Muscle layer of duodenum (tissue), 2 donors: Measurements from ENCODE around the gene CXXC5.
"Not testable (repeated sequence)": the region's sequence is repeated elsewhere in the genome, so short reads cannot be mapped to it uniquely, and the experiment has no call there.

Experiments
- H3K27ac ChIP-seq: one replicate; pipeline ENCODE4 v1.7.0; 2013; ENCODE audit warnings: mild to moderate bottlenecking, low read length
- H3K27me3 ChIP-seq: one replicate; pipeline ENCODE4 v1.7.0; 2013; ENCODE audit warnings: low read depth, mild to moderate bottlenecking, control low read depth, low read length
- H3K36me3 ChIP-seq, 2 donors: one replicate each; pipeline ENCODE4 v1.7.0; 2013; ENCODE audit warnings: low read length in 2 of 2, control low read depth in 1 of 2, mild to moderate bottlenecking in 1 of 2; ENCODE audit not compliant: insufficient read depth in 2 of 2, control insufficient read depth in 1 of 2
- H3K4me1 ChIP-seq, 2 donors: one replicate each; pipeline ENCODE4 v1.7.0; 2013; ENCODE audit warnings: low read length in 2 of 2, mild to moderate bottlenecking in 2 of 2, control low read depth in 1 of 2, moderate library complexity in 1 of 2; ENCODE audit not compliant: insufficient read depth in 2 of 2, control insufficient read depth in 1 of 2
- H3K4me3 ChIP-seq, 2 donors: one replicate each; pipeline ENCODE4 v1.7.0; 2013; ENCODE audit warnings: low read length in 2 of 2, low read depth in 1 of 2, mild to moderate bottlenecking in 1 of 2
- H3K9me3 ChIP-seq, 2 donors: one replicate each; pipeline ENCODE4 v1.7.0; 2013; ENCODE audit warnings: low read length in 2 of 2, control low read depth in 1 of 2, mild to moderate bottlenecking in 1 of 2; ENCODE audit not compliant: control insufficient read depth in 1 of 2
- donor health status: healthy.

Gene CXXC5

DNA sequence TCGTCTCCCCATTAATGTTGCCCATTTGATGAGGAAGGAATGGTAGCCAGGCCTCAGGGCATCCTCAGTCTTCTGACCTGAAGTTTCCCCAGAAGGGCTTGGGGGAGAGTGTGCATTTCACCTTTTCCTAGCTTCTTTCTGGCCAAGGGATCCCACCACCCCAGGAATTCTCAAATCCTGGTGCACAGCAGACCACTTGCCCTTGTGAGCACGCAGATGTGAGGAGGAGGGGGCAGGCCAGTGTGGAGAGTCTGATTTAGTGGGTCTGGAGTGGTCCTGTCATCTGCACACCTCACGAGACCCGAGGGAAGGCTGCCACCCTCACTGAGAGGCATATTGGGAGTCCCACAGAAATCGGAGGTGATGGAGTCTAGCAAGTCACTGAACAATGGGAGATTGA lies 64.3 kb downstream of the CXXC5 start:
- peaks cover 0 to 37% of the 10 kb centered on the region in 2 donors for H3K4me1 ChIP-seq
- no peaks in the 10 kb centered on the region for H3K9me3 ChIP-seq
- no peak overlapping the region for H3K4me3 ChIP-seq
- no peaks in the 10 kb centered on the region for H3K36me3 ChIP-seq
- no peak overlapping the region for H3K27ac ChIP-seq
- peaks cover 6% of the 10 kb centered on the region for H3K27me3 ChIP-seq

DNA sequence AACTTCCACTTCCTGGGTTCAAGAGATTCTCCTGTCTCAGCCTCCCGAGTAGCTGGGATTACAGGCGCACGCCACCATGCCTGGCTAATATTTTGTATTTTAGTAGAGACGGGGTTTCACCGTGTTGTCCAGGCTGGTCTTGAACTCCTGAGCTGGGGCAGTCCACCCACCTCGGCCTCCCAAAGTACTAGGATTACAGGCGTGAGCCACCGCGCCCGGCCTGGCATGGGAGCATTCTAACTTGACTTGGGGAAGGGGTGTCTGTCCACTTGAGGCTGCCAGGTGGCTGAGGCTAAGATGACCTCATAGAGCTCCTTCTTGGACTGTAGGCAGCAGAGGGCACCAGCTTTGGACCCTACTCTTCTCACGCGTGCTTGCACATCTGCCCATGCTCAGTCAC lies 65.7 kb downstream of the CXXC5 start:
- H3K4me3 ChIP-seq, H3K9me3 ChIP-seq, H3K27ac ChIP-seq, H3K27me3 ChIP-seq, H3K36me3 ChIP-seq: not testable (repeated sequence)
- H3K4me1 ChIP-seq = peaks cover 0 to 32% of the 10 kb centered on the region in 2 donors

DNA sequence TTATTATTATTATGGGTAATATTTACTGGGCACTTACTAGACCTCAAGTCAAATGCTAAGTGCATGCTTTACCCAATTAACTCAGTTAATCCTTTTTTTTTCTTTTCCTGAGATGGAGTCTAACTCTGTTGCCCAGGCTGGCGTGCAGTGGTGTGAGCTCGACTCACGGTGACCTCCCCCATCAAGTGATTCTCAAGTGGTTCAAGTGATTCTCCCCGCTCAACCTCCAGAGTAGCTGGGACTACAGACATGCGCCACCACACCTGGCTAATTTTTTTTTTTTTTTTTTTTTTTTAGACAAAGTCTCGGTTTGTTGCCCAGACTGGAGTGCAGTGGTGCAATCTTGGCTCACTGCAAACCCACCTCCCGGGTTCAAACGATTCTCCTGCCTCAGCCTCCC lies 69.1 kb downstream of the CXXC5 start:
- H3K27me3 ChIP-seq = peaks cover 5% of the 10 kb centered on the region
- no peak overlapping the region for H3K4me3 ChIP-seq
- no peaks in the 10 kb centered on the region for H3K4me1 ChIP-seq
- H3K9me3 ChIP-seq = peaks cover 0 to 2% of the 10 kb centered on the region in 2 donors
- H3K27ac ChIP-seq = no peak overlapping the region
- no peaks in the 10 kb centered on the region for H3K36me3 ChIP-seq

DNA sequence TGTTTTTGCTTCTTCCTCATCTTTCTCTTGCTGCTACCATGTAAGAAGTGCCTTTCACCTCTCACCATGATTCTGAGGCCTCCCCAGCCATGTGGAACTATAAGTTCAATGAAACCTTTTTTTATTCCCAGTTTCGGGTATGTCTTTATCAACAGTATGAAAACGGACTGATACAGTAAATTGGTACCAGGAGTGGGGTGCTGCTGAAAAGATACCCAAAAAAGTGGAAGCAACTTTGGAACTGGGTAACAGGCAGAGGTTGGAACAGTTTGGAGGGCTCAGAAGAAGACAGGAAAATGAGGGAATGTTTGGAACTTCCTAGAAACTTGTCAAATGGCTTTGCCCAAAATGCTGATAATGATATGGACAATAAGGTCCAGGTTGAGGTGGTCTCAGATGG lies 70.3 kb downstream of the CXXC5 start:
- not testable (repeated sequence) for H3K36me3 ChIP-seq, H3K4me3 ChIP-seq, H3K4me1 ChIP-seq, H3K27ac ChIP-seq, H3K9me3 ChIP-seq, H3K27me3 ChIP-seq

DNA sequence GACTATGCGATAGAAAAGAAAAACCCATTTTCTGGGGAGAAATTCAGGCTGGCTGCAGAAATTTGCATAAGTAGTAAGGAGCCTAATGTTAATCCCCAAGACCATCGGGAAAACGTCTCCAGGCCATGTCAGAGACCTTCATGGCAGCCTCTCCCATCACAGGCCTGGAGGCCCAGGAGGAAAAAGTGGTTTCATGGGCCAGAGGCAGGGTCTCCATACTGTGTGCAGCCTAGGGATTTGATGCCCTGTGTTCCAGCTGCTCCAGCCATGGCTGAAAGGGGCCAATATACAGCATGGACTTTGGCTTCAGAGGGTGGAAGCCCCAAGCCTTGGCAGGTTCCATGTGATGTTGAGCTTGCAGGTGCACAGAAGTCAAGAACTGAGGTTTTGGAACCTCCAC lies 71.8 kb downstream of the CXXC5 start:
- H3K4me1 ChIP-seq, H3K27me3 ChIP-seq, H3K9me3 ChIP-seq, H3K4me3 ChIP-seq, H3K36me3 ChIP-seq, H3K27ac ChIP-seq: not testable (repeated sequence)

DNA sequence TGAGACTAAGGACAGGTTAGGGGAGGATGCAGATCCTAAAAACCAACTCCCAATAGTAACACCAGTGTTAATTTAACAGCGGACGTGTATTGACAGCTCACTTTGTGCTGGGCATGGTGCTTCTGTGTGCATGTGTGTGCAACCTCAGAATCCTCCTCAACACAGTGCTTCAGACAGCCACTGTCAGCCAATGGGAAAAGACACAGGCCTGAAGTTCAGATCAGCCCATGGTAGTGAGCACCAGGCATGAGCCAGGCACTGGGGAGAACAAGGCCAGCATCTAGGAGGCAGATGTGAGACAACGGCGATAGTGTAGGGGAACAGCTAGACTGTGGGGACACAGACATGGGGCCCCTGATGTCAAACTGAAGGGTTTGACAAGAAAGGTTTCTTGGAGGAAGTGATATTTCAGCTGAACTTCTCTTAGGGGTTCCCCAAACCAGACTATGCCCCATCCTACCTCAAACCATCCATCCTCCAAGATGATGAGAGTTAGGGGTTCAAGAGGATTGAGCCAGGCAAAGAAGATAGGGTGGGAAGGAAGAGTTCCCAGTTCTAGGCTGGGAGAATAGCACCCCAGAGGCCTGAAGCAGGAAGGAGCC lies 75.9 kb downstream of the CXXC5 start:
- H3K27ac ChIP-seq = no peak overlapping the region

DNA sequence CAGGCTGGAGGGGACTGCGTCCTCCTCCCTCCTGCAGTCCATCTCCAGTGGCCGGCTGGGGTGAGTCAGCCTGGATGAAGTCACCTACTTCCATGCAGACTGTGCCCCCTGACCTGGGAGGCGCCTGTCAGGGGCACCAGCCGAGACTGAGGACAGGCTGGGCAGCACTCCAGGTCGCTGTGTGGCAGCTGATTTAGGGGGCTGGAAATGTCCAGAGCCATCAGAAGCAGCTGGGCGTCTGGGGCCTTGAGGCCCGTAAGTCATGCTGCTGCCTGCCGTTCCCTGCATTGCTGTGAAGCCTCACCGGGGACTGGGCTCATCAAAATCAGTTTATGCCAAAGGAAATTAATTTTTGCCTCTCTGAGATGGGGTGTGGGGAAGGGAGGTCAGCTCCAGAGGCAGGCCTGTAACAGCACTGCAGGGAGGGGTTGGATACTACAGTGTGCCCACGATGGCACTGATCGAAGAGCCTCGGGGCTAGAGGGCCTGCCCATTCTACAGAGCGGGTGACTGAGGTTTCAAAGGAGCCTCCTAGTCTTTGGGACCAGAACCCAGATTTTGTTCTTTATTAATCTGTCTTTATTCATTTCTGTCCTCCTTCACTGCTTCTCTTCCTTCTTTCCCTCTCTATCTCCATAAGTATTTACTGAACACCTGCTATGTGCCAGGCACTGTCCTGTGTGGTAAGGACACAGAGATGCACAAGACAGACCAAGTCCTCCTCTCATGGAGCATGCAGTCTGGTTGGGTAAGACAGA lies 77.1 kb downstream of the CXXC5 start:
- H3K36me3 ChIP-seq = no peaks in the 10 kb centered on the region
- H3K4me1 ChIP-seq = peaks cover 0 to 10% of the 10 kb centered on the region in 2 donors
- no peak overlapping the region for H3K4me3 ChIP-seq
- H3K27me3 ChIP-seq = no peaks in the 10 kb centered on the region
- no peaks in the 10 kb centered on the region for H3K9me3 ChIP-seq
- no peak overlapping the region for H3K27ac ChIP-seq

More for the DNA sequence above, 75.9 kb downstream of the CXXC5 start:
- H3K4me1 ChIP-seq = peaks cover 0 to 10% of the 10 kb centered on the region in 2 donors
- H3K27me3 ChIP-seq = no peaks in the 10 kb centered on the region
- no peaks in the 10 kb centered on the region for H3K9me3 ChIP-seq
- H3K36me3 ChIP-seq = no peaks in the 10 kb centered on the region
- no peak overlapping the region for H3K4me3 ChIP-seq

DNA sequence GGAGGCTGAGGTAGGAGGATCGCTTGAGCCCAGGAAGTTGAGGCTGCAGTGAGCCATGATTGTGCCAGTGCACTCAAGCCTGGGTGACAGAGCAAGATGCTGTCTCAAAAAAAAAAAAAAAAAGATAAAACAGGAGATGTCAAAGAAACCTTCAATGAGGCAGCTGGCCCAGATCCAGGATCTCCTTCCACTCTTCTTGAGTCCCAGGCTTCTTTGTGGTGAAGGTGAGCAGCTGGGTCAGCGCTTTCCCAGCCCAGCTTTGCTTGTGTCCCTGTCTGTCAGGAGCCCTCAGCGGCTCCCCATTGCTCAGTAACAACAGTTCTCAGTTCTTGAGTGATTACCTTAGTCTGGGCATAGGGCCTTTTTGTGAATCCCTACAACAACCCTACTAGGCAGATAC lies 78.1 kb downstream of the CXXC5 start:
- Histone ChIP-seq H3K4me3 (no peak overlapping the region), H3K4me1 (peaks cover 0 to 10% of the 10 kb centered on the region in 2 donors), H3K27me3 (no peaks in the 10 kb centered on the region), H3K36me3 (no peaks in the 10 kb centered on the region), H3K9me3 (no peaks in the 10 kb centered on the region), H3K27ac (no peak overlapping the region)

DNA sequence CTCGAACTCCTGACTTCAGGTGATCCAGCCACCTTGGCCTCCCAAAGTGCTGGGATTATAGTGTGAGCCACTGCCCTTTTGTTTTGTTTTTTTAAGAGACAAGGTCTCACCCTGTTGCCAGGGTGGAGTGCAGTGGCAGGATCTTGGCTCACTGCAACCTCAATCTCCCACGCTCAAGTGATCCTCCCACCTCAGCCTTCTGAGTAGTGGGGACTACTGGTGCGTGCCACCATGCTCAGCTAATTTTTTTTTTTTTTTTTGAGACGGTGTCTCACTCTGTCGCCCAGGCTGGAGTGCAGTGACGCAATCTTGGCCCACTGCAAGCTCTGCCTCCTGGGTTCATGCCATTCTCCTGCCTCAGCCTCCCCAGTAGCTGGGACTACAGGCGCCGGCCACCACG lies 79.5 kb downstream of the CXXC5 start:
- H3K36me3 ChIP-seq, H3K27ac ChIP-seq, H3K4me3 ChIP-seq, H3K9me3 ChIP-seq, H3K27me3 ChIP-seq, H3K4me1 ChIP-seq: not testable (repeated sequence)

DNA sequence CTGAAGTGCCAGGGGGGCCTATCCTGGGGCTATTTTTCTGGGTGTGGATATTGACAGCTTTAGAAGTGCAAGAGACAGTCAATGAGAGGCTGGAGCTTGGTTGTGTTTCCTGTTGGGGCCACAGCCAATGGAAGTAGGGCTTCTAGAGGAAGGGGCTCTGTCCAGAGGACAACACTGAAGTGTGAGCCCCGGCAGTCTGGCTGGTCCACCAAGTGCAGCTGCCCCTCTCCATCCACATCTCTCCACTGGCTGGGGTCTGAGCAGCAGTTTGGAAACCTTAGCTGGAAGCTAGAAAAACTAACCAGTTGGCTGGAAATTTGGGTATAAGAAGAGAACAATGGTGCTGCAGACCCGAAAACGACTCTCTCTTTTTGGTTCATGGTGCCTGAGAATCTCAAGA lies 83.1 kb downstream of the CXXC5 start:
- Histone ChIP-seq H3K27ac (no peak overlapping the region), H3K4me1 (no peaks in the 10 kb centered on the region)

DNA sequence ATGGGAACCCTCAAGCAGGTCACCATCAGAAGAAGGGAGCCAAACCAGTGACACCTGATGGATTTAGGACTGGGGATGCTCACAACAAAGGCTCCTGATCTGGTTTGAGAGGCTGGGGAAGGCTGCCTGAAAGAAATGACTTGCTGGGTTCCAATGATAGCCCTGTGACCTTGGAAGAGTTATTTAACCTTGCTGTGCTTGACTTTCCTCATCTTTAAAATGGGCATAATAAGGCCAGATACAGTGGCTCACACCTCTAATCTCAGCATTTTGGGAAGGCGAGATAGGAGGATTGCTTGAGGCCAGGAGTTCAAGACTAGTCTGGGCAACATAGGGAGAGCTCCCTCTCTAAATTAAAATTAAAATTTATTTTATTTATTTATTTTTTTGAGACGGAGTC lies 83.9 kb downstream of the CXXC5 start:
- no peaks in the 10 kb centered on the region for H3K9me3 ChIP-seq
- no peak overlapping the region for H3K27ac ChIP-seq

More for the DNA sequence above, 83.1 kb downstream of the CXXC5 start:
- H3K36me3 ChIP-seq = no peaks in the 10 kb centered on the region
- H3K4me3 ChIP-seq = no peak overlapping the region
- no peaks in the 10 kb centered on the region for H3K27me3 ChIP-seq
- no peaks in the 10 kb centered on the region for H3K9me3 ChIP-seq

More for the DNA sequence above, 83.9 kb downstream of the CXXC5 start:
- H3K27me3 ChIP-seq = no peaks in the 10 kb centered on the region
- no peak overlapping the region for H3K4me3 ChIP-seq
- H3K36me3 ChIP-seq = no peaks in the 10 kb centered on the region
- H3K4me1 ChIP-seq = no peaks in the 10 kb centered on the region
